ENCODE data around the gene DNM3. TPM values are rescaled to one million over a fixed set of nuclear protein-coding genes. Genes with fewer than 3 reads are reported as not detected.

DNM3 gene
- total RNA-seq, 1 experiment from 2014 or later: 2.7 TPM

- Histone ChIP-seq H3T11ph (ENCODE audit: low read length) (no peak overlapping the region), H3K23ac (ENCODE audit: insufficient read length, low read depth, low read length) (no peak overlapping the region), H3K14ac (ENCODE audit: insufficient read depth, low read length) (no peak overlapping the region), H3K4me2 (ENCODE audit: insufficient read depth, insufficient read length, low read length) (no peak overlapping the region), H2BK20ac (ENCODE audit: low read depth, low read length, poor library complexity, severe bottlenecking) (no peak overlapping the region), H3K27me3 (ENCODE audit: insufficient read depth, low read length) (no peaks in the 10 kb centered on the region), H3K4me1 (ENCODE audit: insufficient read depth, low read length) (no peaks in the 10 kb centered on the region), H2BK5ac (ENCODE audit: insufficient read length, low read length) (no peak overlapping the region), H3K27ac (ENCODE audit: insufficient read length, low read depth, low read length) (no peak overlapping the region), H3K23me2 (ENCODE audit: insufficient read length, low read depth, low read length, poor library complexity, severe bottlenecking) (no peaks in the 10 kb centered on the region), H2AK5ac (ENCODE audit: insufficient read length, low read length) (no peak overlapping the region), H3K18ac (ENCODE audit: insufficient read length, low read depth, low read length) (no peak overlapping the region), H4K8ac (replicated peaks; ENCODE audit: insufficient read length, low read depth, low read length) (no peak overlapping the region), H2AFZ (ENCODE audit: low read length) (no peak overlapping the region), H3K9ac (ENCODE audit: extremely low read depth, insufficient read length, low read length) (no peak overlapping the region), H4K20me1 (ENCODE audit: control insufficient read depth, insufficient read depth, insufficient read length) (no peaks in the 10 kb centered on the region), H3K79me1 (ENCODE audit: insufficient read depth, low read depth, low read length, poor library complexity, severe bottlenecking) (no peaks in the 10 kb centered on the region), H2BK12ac (ENCODE audit: insufficient read length, low read depth, low read length) (no peak overlapping the region), H2BK120ac (ENCODE audit: low read depth, low read length, poor library complexity, severe bottlenecking) (no peak overlapping the region), H4K91ac (ENCODE audit: insufficient read length, low read depth, low read length) (no peak overlapping the region), H4K5ac (ENCODE audit: insufficient read length, low read depth, low read length) (no peak overlapping the region), H3K9me3 (ENCODE audit: control insufficient read depth, low read depth, low read length) (no peaks in the 10 kb centered on the region), H3K4ac (ENCODE audit: low read depth, low read length) (no peak overlapping the region), H3K56ac (ENCODE audit: insufficient read length, low read depth, low read length) (no peak overlapping the region), H3K79me2 (ENCODE audit: insufficient read depth, low read length) (no peaks in the 10 kb centered on the region), H2BK15ac (ENCODE audit: low read depth, low read length) (no peak overlapping the region)
- H3K36me3 Mint-ChIP-seq (ENCODE audit: insufficient read depth in 1 of 3, low read depth in 3 of 3): no peaks in the 10 kb centered on the region
- H3K4me1 Mint-ChIP-seq: no peaks in the 10 kb centered on the region
- no peak overlapping the region for H3K27ac Mint-ChIP-seq
- DNase-seq: no peak
- H3K4me3 Mint-ChIP-seq: no peak overlapping the region
- no peaks in the 10 kb centered on the region for H3K9me3 Mint-ChIP-seq
- H3K27me3 Mint-ChIP-seq (ENCODE audit: low read depth): no peaks in the 10 kb centered on the region
- no peak for TF ChIP-seq CTCF (conservative IDR thresholded peaks at IDR 0.05)
Observed at GRCh38 chr1:172069051-172069450, 227.8 kb downstream of the DNM3 start.
